Smooth muscle cell (in vitro differentiated cells): ENCODE data around the gene SERINC4. TPM values are rescaled to one million over a fixed set of nuclear protein-coding genes. Genes with fewer than 3 reads are reported as not detected.
A peak's percentile ranks its signal among the peaks of the same experiment; 100 is the strongest.
"Not testable (repeated sequence)": the region's sequence is repeated elsewhere in the genome, so short reads cannot be mapped to it uniquely, and the experiment has no call there.

Experiments
- DNase-seq: peaks from one replicate; lab custom pipeline; 2025; ENCODE audit not compliant: unreplicated experiment; lab: John Stamatoyannopoulos, UW
- H2AFZ ChIP-seq: fragments of 200-600 bp; sonication (generic); 2 replicates; pipeline ENCODE4 v1.6.0; 2016; ENCODE audit warnings: antibody characterized with exemption, low read depth, mild to moderate bottlenecking
- H3F3A ChIP-seq: fragments of 200-600 bp; sonication (generic); 2 replicates; pipeline ENCODE4 v1.6.0; 2017; ENCODE audit warnings: antibody characterized with exemption, low read depth
- H3K27ac ChIP-seq: fragments of 200-600 bp; sonication (generic); 2 replicates; pipeline ENCODE4 v1.5.1; 2016; ENCODE audit warnings: low read depth, mild to moderate bottlenecking
- H3K27me3 ChIP-seq: fragments of 200-600 bp; sonication (generic); 2 replicates; pipeline ENCODE4 v1.6.1; 2016; ENCODE audit warnings: low read depth, mild to moderate bottlenecking
- H3K36me3 ChIP-seq: fragments of 200-600 bp; sonication (generic); 2 replicates; pipeline ENCODE4 v1.5.1; 2016; ENCODE audit warnings: low read depth
- H3K4me1 ChIP-seq: fragments of 200-600 bp; sonication (generic); 2 replicates; pipeline ENCODE4 v1.5.1; 2016; ENCODE audit warnings: low read depth
- H3K4me2 ChIP-seq: fragments of 200-600 bp; sonication (generic); 2 replicates; pipeline ENCODE4 v1.6.0; 2016; ENCODE audit warnings: mild to moderate bottlenecking
- H3K4me3 ChIP-seq: fragments of 200-600 bp; sonication (generic); 2 replicates; pipeline ENCODE4 v1.5.1; 2016; ENCODE audit warnings: mild to moderate bottlenecking
- H3K79me2 ChIP-seq: fragments of 200-600 bp; sonication (generic); 2 replicates; pipeline ENCODE4 v1.6.0; 2016; ENCODE audit warnings: low read depth, mild to moderate bottlenecking
- H3K9ac ChIP-seq: fragments of 200-600 bp; sonication (generic); 2 replicates; pipeline ENCODE4 v1.6.0; 2016; ENCODE audit warnings: low read depth
- H3K9me3 ChIP-seq: fragments of 200-600 bp; sonication (generic); replicated peaks from 2 replicates; pipeline ENCODE4 v1.5.1; 2016; ENCODE audit warnings: low read depth
- H4K20me1 ChIP-seq: fragments of 200-600 bp; sonication (generic); 2 replicates; pipeline ENCODE4 v1.6.0; 2016; ENCODE audit warnings: low read depth
- WGBS: methylation state at CpG from one replicate; pipeline ENCODE4 v1.1.7; 2016; ENCODE audit warnings: low lambda C conversion rate; 5-methylcytosine and 5-hydroxymethylcytosine counted together
- polyA plus RNA-seq: library from polyadenylated mRNA; unstranded; fragments of >200 nt; fragmentation: Nextera tagmentation; extraction: Ambion mirVana; gene quantifications from 2 replicates; pipeline ENCODE4 v1.2.1, GENCODE V29; 2016
- total RNA-seq: library from RNA; depleted of rRNA; stranded (reverse); fragments of >200 nt; gene quantifications from 2 replicates; pipeline ENCODE4 v1.2.3, GENCODE V29; 2014
- TF ChIP-seq, protein P1 (sequence below): fragments of 200-600 bp; sonication (generic); IDR thresholded peaks from 2 replicates; pipeline ENCODE4 v1.5.1; 2017; ENCODE audit warnings: borderline replicate concordance, mild to moderate bottlenecking, antibody characterized with exemption; ENCODE audit not compliant: insufficient read depth, poor library complexity, severe bottlenecking

The SERINC4 gene
- total RNA-seq (not detected in 2 replicates), polyA plus RNA-seq (0.17 TPM in 1 of 2 replicates, not detected in the other)

GRCh38 chr15:43799945-43800285 is at the start of gene SERINC4:
TSS of gene SERINC4 (minus strand) at chr15:43800220. CDS start at chr15:43799986, 234 bp downstream.
- Histone ChIP-seq H4K20me1 (peaks cover 35% of the 10 kb centered on the region), H3K9me3 (no peaks in the 10 kb centered on the region), H3K27ac (peak within 1 kb of the TSS; percentile 43), H3K79me2 (peaks cover 27% of the 10 kb centered on the region), H3K36me3 (peaks cover 7% of the 10 kb centered on the region), H3K4me2 (peak within 1 kb of the TSS; percentile 92), H3F3A (peaks cover 55% of the 10 kb centered on the region), H3K9ac (peak within 1 kb of the TSS; percentile 86), H2AFZ (no peak within 1 kb of the TSS), H3K27me3 (no peaks in the 10 kb centered on the region), H3K4me3 (peak within 1 kb of the TSS; percentile 88), H3K4me1 (peaks cover 21% of the 10 kb centered on the region)
- DNase-seq, result no peak
- 97% methylated on average over 8 of the region's 8 CpGs for WGBS
- TF ChIP-seq, protein P1, sequence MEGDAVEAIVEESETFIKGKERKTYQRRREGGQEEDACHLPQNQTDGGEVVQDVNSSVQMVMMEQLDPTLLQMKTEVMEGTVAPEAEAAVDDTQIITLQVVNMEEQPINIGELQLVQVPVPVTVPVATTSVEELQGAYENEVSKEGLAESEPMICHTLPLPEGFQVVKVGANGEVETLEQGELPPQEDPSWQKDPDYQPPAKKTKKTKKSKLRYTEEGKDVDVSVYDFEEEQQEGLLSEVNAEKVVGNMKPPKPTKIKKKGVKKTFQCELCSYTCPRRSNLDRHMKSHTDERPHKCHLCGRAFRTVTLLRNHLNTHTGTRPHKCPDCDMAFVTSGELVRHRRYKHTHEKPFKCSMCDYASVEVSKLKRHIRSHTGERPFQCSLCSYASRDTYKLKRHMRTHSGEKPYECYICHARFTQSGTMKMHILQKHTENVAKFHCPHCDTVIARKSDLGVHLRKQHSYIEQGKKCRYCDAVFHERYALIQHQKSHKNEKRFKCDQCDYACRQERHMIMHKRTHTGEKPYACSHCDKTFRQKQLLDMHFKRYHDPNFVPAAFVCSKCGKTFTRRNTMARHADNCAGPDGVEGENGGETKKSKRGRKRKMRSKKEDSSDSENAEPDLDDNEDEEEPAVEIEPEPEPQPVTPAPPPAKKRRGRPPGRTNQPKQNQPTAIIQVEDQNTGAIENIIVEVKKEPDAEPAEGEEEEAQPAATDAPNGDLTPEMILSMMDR, result no peak

DNA sequence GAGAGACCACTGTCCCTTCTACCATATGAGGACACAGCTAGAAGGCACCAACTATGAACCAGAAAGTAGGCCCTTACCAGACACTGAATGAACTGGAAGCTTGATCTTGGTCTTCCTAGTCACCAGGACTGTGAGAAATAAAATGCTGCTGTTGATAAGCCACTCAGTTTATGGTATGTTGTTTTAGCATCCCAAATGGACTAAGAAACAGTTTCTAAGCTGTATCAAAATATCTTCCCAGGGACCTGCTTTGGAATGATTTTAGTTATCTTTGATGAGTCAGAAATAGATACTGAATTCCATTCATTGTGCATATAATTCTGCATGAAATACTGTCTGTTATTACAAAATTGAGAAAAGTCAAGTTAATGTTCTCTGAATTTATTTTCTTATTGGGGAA is 45.4 kb upstream of the SERINC4 start:
- Histone ChIP-seq H3K27me3 (no peaks in the 10 kb centered on the region), H3K36me3 (no peaks in the 10 kb centered on the region), H2AFZ (no peak overlapping the region), H3K27ac (no peak overlapping the region), H3K9ac (no peak overlapping the region), H3K4me3 (no peak overlapping the region), H3K4me2 (no peak overlapping the region), H3K9me3 (no peaks in the 10 kb centered on the region), H3K79me2 (no peaks in the 10 kb centered on the region), H3K4me1 (no peaks in the 10 kb centered on the region), H4K20me1 (no peaks in the 10 kb centered on the region), H3F3A (no peaks in the 10 kb centered on the region)
- TF ChIP-seq, protein P1, result no peak
- DNase-seq, result no peak

- H3F3A ChIP-seq, H3K4me2 ChIP-seq, H3K27ac ChIP-seq, H4K20me1 ChIP-seq, DNase-seq, H3K79me2 ChIP-seq, H2AFZ ChIP-seq, H3K4me1 ChIP-seq, H3K27me3 ChIP-seq, H3K9ac ChIP-seq, H3K4me3 ChIP-seq, H3K36me3 ChIP-seq, H3K9me3 ChIP-seq: not testable (repeated sequence)
- 92% methylated on average over 6 of the region's 6 CpGs for WGBS
These were observed 32.5 kb upstream of the SERINC4 start for GRCh38 chr15:43832485-43832884.

- DNase-seq, H2AFZ ChIP-seq: not testable (repeated sequence)
- WGBS, result 95% methylated on average over 14 of the region's 14 CpGs
These were observed 31.6 kb upstream of the SERINC4 start for GRCh38 chr15:43831519-43832052.

GRCh38 chr15:43830691-43831275 is 30.8 kb upstream of the SERINC4 start:
- H3K4me3 ChIP-seq, H3F3A ChIP-seq, H4K20me1 ChIP-seq, H3K36me3 ChIP-seq, H3K9ac ChIP-seq, H3K27ac ChIP-seq, H3K4me1 ChIP-seq, H3K4me2 ChIP-seq, DNase-seq, H3K27me3 ChIP-seq, H2AFZ ChIP-seq, H3K79me2 ChIP-seq, H3K9me3 ChIP-seq: not testable (repeated sequence)
- WGBS, result 98% methylated on average over 9 of the region's 9 CpGs

More at GRCh38 chr15:43831519-43832052, 31.6 kb upstream of the SERINC4 start:
- H3F3A ChIP-seq, H3K4me1 ChIP-seq, H3K9ac ChIP-seq, H3K4me3 ChIP-seq, H3K36me3 ChIP-seq, H3K9me3 ChIP-seq, H3K79me2 ChIP-seq, H3K27me3 ChIP-seq, H4K20me1 ChIP-seq, H3K4me2 ChIP-seq, H3K27ac ChIP-seq: not testable (repeated sequence)

GRCh38 chr15:43829951-43830540 is 30.0 kb upstream of the SERINC4 start:
- H3K27ac ChIP-seq, H3K36me3 ChIP-seq, H3K9ac ChIP-seq, DNase-seq, H3K4me2 ChIP-seq, H3K4me3 ChIP-seq, H4K20me1 ChIP-seq, H3F3A ChIP-seq, H3K79me2 ChIP-seq, H3K4me1 ChIP-seq, H3K27me3 ChIP-seq, H3K9me3 ChIP-seq, H2AFZ ChIP-seq: not testable (repeated sequence)
- WGBS, result 95% methylated on average over 9 of the region's 9 CpGs
